ACC112 (cell line): ENCODE results near the gene WDR4.
"Not testable (repeated sequence)": the region's sequence is repeated elsewhere in the genome, so short reads cannot be mapped to it uniquely, and the experiment has no call there.

Experiments used
- H2AFZ ChIP-seq: fragments of 200-600 bp; sonication (generic); one replicate; pipeline ENCODE4 v1.6.0; 2017; ENCODE audit warnings: antibody characterized with exemption, low read length; ENCODE audit not compliant: unreplicated experiment
- H3K27ac ChIP-seq: fragments of 200-600 bp; sonication (generic); 2 replicates; pipeline ENCODE4 v1.5.1; 2014; ENCODE audit warnings: low read depth, mild to moderate bottlenecking, antibody characterized with exemption, low read length, moderate library complexity
- H3K27me3 ChIP-seq: fragments of 200-600 bp; sonication (generic); 2 replicates; pipeline ENCODE4 v1.6.1; 2014; ENCODE audit warnings: mild to moderate bottlenecking, antibody characterized with exemption, low read length, moderate library complexity, mixed read lengths; ENCODE audit not compliant: insufficient read depth
- H3K36me3 ChIP-seq: fragments of 200-600 bp; sonication (generic); 2 replicates; pipeline ENCODE4 v1.6.1; 2016; ENCODE audit warnings: mild to moderate bottlenecking, antibody characterized with exemption, low read length, moderate library complexity, mixed read lengths; ENCODE audit not compliant: insufficient read depth
- H3K4me1 ChIP-seq: fragments of 200-600 bp; sonication (generic); one replicate; pipeline ENCODE4 v1.6.1; 2016; ENCODE audit warnings: low read length, mixed read lengths; ENCODE audit not compliant: insufficient read depth, unreplicated experiment, control insufficient read depth
- H3K4me3 ChIP-seq: fragments of 200-600 bp; sonication (generic); 2 replicates; pipeline ENCODE4 v1.5.1; 2014; ENCODE audit warnings: mild to moderate bottlenecking, low read depth, low read length
- H3K79me2 ChIP-seq: fragments of 200-600 bp; sonication (generic); one replicate; pipeline ENCODE4 v1.6.0; 2016; ENCODE audit warnings: low read length; ENCODE audit not compliant: control insufficient read depth, unreplicated experiment, insufficient read depth

The WDR4 gene

GRCh38 chr21:42878678-42878992 lies 704 bp downstream of the WDR4 start:
- peaks cover 4% of the 10 kb centered on the region; the same call in 1 of the 2 replicates for H3K36me3 ChIP-seq
- peaks cover 6% of the 10 kb centered on the region for H3K4me1 ChIP-seq
- no peaks in the 10 kb centered on the region for H3K27me3 ChIP-seq
- peaks cover 42% of the 10 kb centered on the region for H3K79me2 ChIP-seq
- peak overlapping the region; percentile 19 for H2AFZ ChIP-seq
- peak overlapping the region; percentile 94 for H3K4me3 ChIP-seq
- H3K27ac ChIP-seq: peak overlapping the region; percentile 78

DNA sequence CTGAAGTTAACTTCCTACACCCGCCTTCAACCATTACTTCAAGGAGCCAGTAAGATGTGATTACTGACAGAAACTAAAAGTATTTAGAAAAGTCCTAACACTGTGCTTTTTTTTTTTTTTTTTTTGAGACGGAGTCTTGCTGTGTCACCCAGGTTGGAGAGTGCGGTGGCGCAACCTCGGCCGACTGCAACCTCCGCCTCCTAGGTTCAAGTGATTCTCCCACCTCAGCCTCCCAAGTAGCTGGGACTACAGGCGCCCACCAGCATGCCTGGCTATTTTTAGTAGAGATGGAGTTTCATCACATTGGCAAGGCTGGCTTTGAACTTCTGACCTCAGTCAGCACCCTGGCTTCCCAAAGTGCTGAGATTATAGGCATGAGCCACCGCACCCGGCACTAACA lies 3.5 kb downstream of the WDR4 start:
- H3K4me1 ChIP-seq, H2AFZ ChIP-seq, H3K27me3 ChIP-seq, H3K27ac ChIP-seq, H3K4me3 ChIP-seq: not testable (repeated sequence)
- Histone ChIP-seq H3K79me2 (peaks cover 57% of the 10 kb centered on the region), H3K36me3 (peaks cover 19% of the 10 kb centered on the region; the same call in 1 of the 2 replicates)

DNA sequence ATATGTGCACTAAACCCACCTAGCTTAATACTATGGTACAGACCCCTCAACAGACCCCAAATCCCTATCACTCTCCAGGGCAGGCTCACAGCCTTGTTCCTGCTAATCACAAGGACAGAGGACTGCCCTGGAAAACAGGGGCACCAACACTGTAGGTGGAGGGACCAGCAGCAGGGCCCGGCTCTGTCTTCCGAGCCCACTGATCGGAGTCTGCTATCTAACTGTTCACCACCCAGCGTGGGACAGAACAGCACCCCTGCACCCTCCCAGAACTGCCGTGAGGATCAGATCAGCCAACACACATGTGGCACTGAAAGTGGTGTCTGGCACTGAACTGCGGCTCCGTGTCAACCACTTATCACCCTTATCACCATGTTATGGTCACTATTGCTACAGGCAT lies 6.2 kb downstream of the WDR4 start:
- Histone ChIP-seq H3K4me3 (no peak overlapping the region), H3K36me3 (peaks cover 28% of the 10 kb centered on the region; the same call in 1 of the 2 replicates), H2AFZ (no peak overlapping the region), H3K27ac (no peak overlapping the region), H3K27me3 (no peaks in the 10 kb centered on the region), H3K4me1 (no peaks in the 10 kb centered on the region), H3K79me2 (peaks cover 51% of the 10 kb centered on the region)

DNA sequence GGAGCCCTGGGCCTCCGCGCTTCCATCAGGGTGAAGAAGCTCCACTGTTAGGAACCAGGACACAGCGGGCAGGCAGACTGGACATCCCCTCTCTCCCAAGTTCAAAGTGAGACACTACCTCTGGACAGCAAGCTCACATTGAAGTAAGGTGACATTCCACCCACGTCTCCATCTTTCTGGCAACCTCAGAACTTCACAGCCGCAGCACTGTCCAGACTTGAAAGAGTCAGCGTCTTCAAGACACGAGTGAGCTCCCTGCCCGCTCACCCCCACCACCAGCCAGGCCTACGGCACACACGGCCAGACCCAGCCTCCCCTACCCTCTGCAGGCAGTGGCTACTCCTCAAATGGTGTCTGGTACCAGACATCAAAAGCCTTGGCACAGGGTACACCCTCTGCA lies 11.1 kb downstream of the WDR4 start:
- Histone ChIP-seq H3K4me3 (no peak overlapping the region), H3K79me2 (peaks cover 55% of the 10 kb centered on the region), H3K27ac (no peak overlapping the region), H3K27me3 (no peaks in the 10 kb centered on the region), H3K4me1 (no peaks in the 10 kb centered on the region), H3K36me3 (peaks cover 24% of the 10 kb centered on the region; the same call in 1 of the 2 replicates), H2AFZ (no peak overlapping the region)

DNA sequence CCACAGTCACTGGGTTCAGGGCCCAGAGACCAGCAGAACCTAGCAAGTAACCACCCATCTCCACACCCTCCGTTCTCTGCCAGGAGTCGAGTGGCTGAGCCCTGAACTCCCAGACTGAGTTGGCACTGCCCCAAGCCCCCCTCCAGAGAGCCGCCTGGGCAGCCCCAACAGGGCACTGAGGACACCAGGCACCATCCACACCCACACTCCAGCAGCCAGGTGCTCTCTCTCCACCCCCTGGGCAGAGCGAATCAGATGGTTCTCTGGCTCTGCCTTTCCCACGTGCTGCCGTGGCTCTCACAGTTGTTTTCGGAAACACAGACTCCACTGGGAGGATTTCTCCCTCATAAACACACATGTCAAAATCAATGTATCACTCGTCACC lies 13.6 kb downstream of the WDR4 start:
- Histone ChIP-seq H3K27me3 (no peaks in the 10 kb centered on the region), H3K4me1 (no peaks in the 10 kb centered on the region), H3K27ac (no peak overlapping the region), H3K79me2 (peaks cover 52% of the 10 kb centered on the region), H2AFZ (no peak overlapping the region), H3K36me3 (peaks cover 12% of the 10 kb centered on the region; the same call in 1 of the 2 replicates), H3K4me3 (no peak overlapping the region)

DNA sequence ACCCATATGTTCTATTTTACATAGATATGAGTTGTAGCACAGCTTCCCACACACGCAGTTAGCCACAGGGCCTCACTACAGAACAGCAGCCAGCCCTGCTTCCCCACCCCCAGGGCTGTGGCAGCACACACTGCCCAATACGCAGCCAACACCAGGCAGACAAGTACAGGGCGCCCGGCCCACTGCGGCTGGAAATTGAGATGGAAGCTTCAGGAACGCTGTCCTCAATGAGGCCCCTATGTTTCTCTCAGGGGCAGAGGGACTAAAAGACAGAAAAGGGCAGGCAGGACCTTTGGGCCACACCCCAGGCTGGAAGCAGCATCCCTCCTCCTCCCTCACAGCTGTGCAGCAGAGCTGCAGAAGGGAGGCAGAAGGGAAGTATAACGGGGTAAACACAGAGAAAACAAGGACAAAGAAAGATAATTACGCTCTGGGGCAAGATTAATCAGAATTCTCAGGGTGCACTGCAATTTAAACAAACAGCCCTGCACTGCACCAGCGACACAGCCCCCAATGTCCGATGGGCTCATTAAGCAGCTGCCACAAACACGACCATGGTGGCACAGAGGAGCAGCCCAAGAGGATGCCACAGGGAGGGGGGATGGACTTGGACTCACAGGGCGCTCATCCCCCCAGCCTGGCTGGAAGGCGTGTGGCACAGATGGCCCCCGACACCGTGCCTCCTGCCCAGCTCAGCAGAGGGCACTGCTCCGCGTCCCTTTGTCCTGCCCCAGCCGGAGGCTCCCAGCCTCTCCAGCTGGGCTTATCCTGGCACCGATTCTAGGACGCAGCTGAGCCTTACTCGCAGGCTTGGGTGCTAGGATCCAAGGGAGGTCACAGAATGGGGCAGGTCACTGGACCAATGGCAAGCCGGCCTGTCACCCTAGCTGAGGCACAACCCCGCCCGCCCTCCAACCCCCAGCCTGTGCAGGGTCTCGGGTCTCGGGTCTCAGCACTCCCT lies 14.2 kb downstream of the WDR4 start:
- H3K4me1 ChIP-seq: no peaks in the 10 kb centered on the region
- H2AFZ ChIP-seq: no peak overlapping the region
- no peak overlapping the region for H3K27ac ChIP-seq
- H3K27me3 ChIP-seq: no peaks in the 10 kb centered on the region
- H3K79me2 ChIP-seq: peaks cover 54% of the 10 kb centered on the region
- peaks cover 10% of the 10 kb centered on the region; the same call in 1 of the 2 replicates for H3K36me3 ChIP-seq
- no peak overlapping the region for H3K4me3 ChIP-seq

DNA sequence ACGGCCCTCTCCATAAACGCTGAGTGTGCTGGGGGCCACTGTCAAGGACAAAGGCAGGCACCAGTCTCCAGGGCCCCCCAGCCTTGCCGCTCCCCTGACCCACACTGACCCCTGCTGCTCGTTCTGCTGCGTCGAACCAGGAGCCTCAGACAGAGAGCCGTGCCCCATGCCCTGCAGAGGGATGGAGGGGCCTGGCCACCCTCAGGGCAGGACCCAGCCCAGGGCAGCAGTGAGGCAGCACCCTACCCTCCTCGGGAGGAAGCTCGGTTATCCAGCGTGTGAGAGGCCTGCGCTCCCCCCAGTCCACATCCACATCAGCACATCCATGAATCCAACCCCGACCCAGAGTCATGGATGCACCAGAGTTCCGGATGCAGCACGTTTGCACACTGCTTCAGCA lies 15.1 kb downstream of the WDR4 start:
- Histone ChIP-seq H2AFZ (no peak overlapping the region), H3K27me3 (no peaks in the 10 kb centered on the region), H3K36me3 (peaks cover 10% of the 10 kb centered on the region; the same call in 1 of the 2 replicates), H3K4me3 (no peak overlapping the region), H3K4me1 (no peaks in the 10 kb centered on the region), H3K79me2 (peaks cover 56% of the 10 kb centered on the region), H3K27ac (no peak overlapping the region)

GRCh38 chr21:42863504-42863870 lies 15.9 kb downstream of the WDR4 start:
- no peak overlapping the region for H3K4me3 ChIP-seq
- no peak overlapping the region for H3K27ac ChIP-seq
- H3K36me3 ChIP-seq: peaks cover 3% of the 10 kb centered on the region; the same call in 1 of the 2 replicates
- H3K4me1 ChIP-seq: no peaks in the 10 kb centered on the region
- no peaks in the 10 kb centered on the region for H3K27me3 ChIP-seq
- peaks cover 48% of the 10 kb centered on the region for H3K79me2 ChIP-seq
- H2AFZ ChIP-seq: no peak overlapping the region

DNA sequence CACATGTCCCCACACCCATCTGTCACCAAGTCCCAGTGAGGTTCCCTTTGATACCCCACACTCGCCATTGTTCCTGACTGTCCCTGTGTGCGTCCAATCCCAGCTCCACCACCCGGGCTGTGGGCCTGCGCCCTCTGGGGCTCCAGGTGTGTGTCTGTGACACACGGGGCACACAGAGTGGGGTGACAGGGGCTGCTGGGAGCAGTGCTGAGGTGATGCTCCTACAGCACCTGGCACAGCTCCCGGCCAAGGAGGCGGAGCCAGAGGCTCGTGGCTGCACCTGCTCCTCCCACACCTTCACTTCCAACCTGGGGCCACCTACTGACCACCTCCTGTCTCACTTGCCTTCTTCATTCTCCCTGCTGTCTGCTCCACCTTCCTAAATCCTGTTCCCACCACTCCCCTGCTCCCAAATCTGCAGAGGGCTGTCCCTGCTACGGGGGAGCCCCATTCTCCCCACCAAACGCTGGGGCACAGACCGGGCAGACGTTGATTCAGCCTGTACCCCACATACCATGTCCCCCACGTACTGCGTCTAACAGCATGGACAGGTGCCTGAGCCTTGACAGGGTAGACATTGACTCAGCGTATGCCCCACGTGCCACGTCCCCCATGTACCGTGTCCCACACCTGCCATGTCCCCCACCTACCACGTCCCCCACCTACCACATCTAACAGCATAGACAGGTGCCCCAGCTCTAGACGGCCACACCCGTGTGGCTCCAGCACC lies 16.4 kb downstream of the WDR4 start:
- H3K27me3 ChIP-seq: no peaks in the 10 kb centered on the region
- peaks cover 3% of the 10 kb centered on the region; the same call in 1 of the 2 replicates for H3K36me3 ChIP-seq
- no peak overlapping the region for H2AFZ ChIP-seq
- H3K79me2 ChIP-seq: peaks cover 45% of the 10 kb centered on the region
- H3K4me3 ChIP-seq: no peak overlapping the region
- H3K27ac ChIP-seq: no peak overlapping the region
- H3K4me1 ChIP-seq: no peaks in the 10 kb centered on the region

DNA sequence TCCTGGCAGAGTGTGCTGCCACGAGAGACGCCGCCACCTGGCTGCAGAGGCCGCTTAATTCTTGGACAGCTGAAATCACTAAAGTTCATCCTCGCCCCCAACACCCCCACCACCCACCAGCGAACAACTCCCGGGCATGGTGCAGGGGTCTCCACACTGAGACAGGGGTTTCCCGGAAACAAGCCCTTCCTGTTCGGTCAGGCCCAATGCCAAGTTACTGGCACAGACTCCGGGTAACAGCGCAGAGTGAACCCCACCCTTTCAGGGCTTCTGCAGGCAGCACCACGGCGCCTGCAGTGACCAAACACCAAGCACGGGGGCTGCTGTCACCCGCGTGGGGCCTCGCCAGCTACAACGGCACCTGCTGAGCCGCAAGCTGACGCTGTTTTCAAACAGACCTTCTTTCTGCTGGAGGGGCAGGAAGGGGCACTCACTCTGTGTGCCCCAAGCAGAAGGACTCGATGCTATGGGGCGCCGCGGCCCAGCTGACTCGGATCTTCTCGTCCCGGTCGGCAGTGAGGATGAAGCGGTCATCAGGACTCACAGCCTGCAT lies 17.4 kb downstream of the WDR4 start:
- Histone ChIP-seq H3K79me2 (peaks cover 43% of the 10 kb centered on the region), H3K27me3 (no peaks in the 10 kb centered on the region), H2AFZ (no peak overlapping the region), H3K4me3 (no peak overlapping the region), H3K4me1 (no peaks in the 10 kb centered on the region), H3K36me3 (peaks cover 7% of the 10 kb centered on the region; the same call in 1 of the 2 replicates), H3K27ac (no peak overlapping the region)
